Mucosa of descending colon (tissue), 3 donors: ENCODE data around the gene NEAT1. TPM values are rescaled to one million over a fixed set of nuclear protein-coding genes. Genes with fewer than 3 reads are reported as not detected.

Experiments used
- ATAC-seq: fragments of 200-7000 bp; cut with Tn5 transposase; one replicate; pipeline ENCODE4 v1.9.1; 2020; ENCODE audit warnings: mild to moderate bottlenecking, moderate library complexity
- DNase-seq, 3 donors: peaks; one replicate each; pipeline ENCODE4 v3.0.0-alpha.2; 2020
- H3K36me3 ChIP-seq: fragments of 200-600 bp; one replicate; pipeline ENCODE4 v1.8.0; 2021; ENCODE audit warnings: low read depth, mild to moderate bottlenecking
- H3K4me1 ChIP-seq: fragments of 200-600 bp; one replicate; pipeline ENCODE4 v1.8.0; 2021; ENCODE audit warnings: low read depth, mild to moderate bottlenecking
- H3K4me3 ChIP-seq: fragments of 200-600 bp; one replicate; pipeline ENCODE4 v1.8.0; 2021; ENCODE audit warnings: mild to moderate bottlenecking
- H3K9me3 ChIP-seq: fragments of 200-600 bp; one replicate; pipeline ENCODE4 v1.8.0; 2021; ENCODE audit warnings: mild to moderate bottlenecking
- intact Hi-C, 2 donors: fragments of 100-400 bp; cut with DNase I in 1 of 2; cut with micrococcal nuclease in 1 of 2; formaldehyde crosslinking; loops; one replicate each; pipeline versions ENCODE4 v1.11.0 to v1.11.1; 2022; cut with DNase I, micrococcal nuclease
- total RNA-seq, 3 donors: library from RNA; stranded (reverse); fragmentation: NEBNext Ultra II Directional in 2 of 3; extraction: Animal tissue kit (Norgen Biotek cat#: 25700) in 2 of 3; gene quantifications; one replicate each; pipeline versions ENCODE4 v1.2.1 to v1.2.4, GENCODE V29; 2021 to 2023
- TF ChIP-seq, protein P1 (sequence below): fragments of 200-600 bp; IDR thresholded peaks from one replicate; pipeline ENCODE4 v1.8.0; 2022; ENCODE audit warnings: antibody characterized with exemption, mild to moderate bottlenecking
- donor health status: DM: no; HTN: no; CAD: no; lungs with moderate emphysema.
- donor health status: DM: no; HTN: no; CAD: no.
- donor health status: DM: no; HTN: yes; CAD: no.

Gene NEAT1
- total RNA-seq, 3 donors from 2014 or later: 1,133 to 1,409 (median 1,237) TPM

DNA sequence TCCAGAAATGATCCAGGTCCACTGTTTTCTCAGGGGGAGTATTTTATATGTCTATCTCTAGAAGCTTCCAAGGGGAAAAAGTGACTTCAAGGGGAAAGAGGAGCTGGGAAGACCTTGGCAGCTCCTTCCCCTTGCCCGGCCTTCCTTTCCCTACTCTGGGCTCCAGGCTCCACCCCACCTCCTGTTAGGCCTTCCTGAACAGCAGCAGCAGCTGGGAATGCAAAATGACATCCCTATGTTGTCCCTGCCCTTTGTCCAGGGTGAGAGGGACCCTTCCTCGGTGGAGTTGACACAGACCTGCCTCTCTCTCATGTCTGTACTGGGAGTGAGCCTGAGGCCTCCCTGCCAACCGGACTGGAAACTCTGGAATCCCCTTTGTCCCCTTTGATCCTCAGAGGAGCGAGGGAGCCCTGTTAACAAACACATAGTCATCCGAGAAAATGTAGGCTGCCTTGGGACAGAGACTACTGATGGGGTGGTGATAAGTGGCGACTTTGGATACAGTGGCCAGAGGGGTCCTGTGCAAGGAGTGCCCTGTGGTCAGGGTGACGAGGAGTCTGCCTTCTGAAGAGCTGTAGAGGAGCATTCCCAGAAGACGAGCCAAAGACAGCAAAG lies 67.2 kb downstream of the NEAT1 start:
- TF ChIP-seq, protein P1, sequence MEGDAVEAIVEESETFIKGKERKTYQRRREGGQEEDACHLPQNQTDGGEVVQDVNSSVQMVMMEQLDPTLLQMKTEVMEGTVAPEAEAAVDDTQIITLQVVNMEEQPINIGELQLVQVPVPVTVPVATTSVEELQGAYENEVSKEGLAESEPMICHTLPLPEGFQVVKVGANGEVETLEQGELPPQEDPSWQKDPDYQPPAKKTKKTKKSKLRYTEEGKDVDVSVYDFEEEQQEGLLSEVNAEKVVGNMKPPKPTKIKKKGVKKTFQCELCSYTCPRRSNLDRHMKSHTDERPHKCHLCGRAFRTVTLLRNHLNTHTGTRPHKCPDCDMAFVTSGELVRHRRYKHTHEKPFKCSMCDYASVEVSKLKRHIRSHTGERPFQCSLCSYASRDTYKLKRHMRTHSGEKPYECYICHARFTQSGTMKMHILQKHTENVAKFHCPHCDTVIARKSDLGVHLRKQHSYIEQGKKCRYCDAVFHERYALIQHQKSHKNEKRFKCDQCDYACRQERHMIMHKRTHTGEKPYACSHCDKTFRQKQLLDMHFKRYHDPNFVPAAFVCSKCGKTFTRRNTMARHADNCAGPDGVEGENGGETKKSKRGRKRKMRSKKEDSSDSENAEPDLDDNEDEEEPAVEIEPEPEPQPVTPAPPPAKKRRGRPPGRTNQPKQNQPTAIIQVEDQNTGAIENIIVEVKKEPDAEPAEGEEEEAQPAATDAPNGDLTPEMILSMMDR: no peak
- intact Hi-C loops: no loop called here
- DNase-seq (peak; percentile 49 to 62 (median 55)), ATAC-seq (no peak)
- H3K9me3 ChIP-seq: no peaks in the 10 kb centered on the region
- peaks cover 79% of the 10 kb centered on the region for H3K4me1 ChIP-seq
- no peak overlapping the region for H3K4me3 ChIP-seq
- no peaks in the 10 kb centered on the region for H3K36me3 ChIP-seq

DNA sequence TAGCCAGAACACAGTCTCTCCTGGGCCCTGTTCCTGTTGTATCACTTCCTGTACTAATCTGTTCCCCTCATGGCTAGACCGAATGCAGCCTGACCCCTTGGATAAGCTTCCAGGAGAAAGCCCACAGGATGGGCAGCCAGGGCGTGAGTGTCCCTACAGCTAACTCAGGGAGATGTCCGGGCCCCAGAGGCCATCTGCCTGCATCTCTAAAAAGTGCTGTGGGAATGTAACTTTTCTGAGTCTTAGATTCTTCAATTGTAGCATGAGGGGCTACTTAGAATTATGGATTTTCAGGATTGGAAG lies 68.5 kb downstream of the NEAT1 start:
- no peak overlapping the region for H3K4me3 ChIP-seq
- no peaks in the 10 kb centered on the region for H3K9me3 ChIP-seq
- peaks cover 79% of the 10 kb centered on the region for H3K4me1 ChIP-seq
- TF ChIP-seq, protein P1: no peak
- intact Hi-C loops: no loop called here
- DNase-seq (peak in 2 of 3 donors; percentile 39 to 56), ATAC-seq (no peak)
- H3K36me3 ChIP-seq: no peaks in the 10 kb centered on the region

DNA sequence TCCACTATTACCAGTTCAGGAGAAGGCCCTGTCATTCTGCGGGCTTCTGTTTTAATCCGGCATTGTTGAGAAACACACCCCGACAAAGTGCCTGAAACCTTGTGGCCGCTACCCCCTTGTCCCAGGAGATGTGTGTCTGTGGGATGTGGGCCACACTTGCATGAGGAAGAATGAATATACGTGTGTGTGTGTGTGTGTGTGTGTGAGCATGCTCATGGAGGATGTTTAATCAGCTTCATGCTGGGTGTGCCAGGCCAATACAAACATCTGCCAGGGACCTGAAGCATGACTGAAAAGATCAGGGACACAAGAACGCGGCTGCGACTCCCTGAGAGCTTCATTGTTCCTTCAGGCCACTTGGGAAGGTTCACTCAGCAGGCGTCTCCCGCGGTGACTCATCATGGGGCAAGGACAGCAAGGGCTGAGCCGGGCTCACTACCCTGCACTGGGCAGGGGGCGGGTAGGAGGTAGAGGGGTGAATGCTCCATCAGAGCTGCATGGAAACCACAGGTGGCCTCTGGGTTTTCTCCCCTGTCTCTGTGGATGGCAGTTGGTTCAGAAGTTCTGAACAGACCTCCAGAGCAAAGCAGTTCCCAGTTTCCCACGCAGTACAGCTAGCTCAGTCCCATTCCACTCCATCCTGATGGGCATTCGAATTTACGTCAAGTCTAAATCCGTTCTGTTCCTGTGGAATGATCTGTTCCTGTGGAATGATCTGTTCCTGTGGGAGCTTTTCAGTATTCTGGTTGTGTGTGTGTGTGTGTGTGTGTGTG lies 69.2 kb downstream of the NEAT1 start:
- intact Hi-C loops: no loop called here
- TF ChIP-seq, protein P1: no peak
- H3K36me3 ChIP-seq: no peaks in the 10 kb centered on the region
- H3K4me1 ChIP-seq: peaks cover 77% of the 10 kb centered on the region
- H3K9me3 ChIP-seq: no peaks in the 10 kb centered on the region
- DNase-seq: peak; percentile 87 to 93 (median 88)
- peak; percentile 62 for ATAC-seq
- H3K4me3 ChIP-seq: no peak overlapping the region

- intact Hi-C loops: no loop called here
- no peak overlapping the region for H3K4me3 ChIP-seq
- peaks cover 74% of the 10 kb centered on the region for H3K4me1 ChIP-seq
- TF ChIP-seq, protein P1: no peak
- ATAC-seq: no peak
- no peaks in the 10 kb centered on the region for H3K36me3 ChIP-seq
- H3K9me3 ChIP-seq: no peaks in the 10 kb centered on the region
- DNase-seq: no peak
These were observed 69.7 kb downstream of the NEAT1 start for GRCh38 chr11:65492387-65492636.

- peaks cover 70% of the 10 kb centered on the region for H3K4me1 ChIP-seq
- DNase-seq (peak; percentile 75 to 90 (median 83)), ATAC-seq (peak; percentile 31)
- no peak overlapping the region for H3K4me3 ChIP-seq
- H3K36me3 ChIP-seq: no peaks in the 10 kb centered on the region
- no peaks in the 10 kb centered on the region for H3K9me3 ChIP-seq
- intact Hi-C loops: no loop called here
- TF ChIP-seq, protein P1: no peak
These were observed 70.2 kb downstream of the NEAT1 start for GRCh38 chr11:65492637-65493366.
